ENCODE data around the gene FGG. TPM values are rescaled to one million over a fixed set of nuclear protein-coding genes. Genes with fewer than 3 reads are reported as not detected.

Gene FGG
- polyA plus RNA-seq, 3 donors = not detected

DNA sequence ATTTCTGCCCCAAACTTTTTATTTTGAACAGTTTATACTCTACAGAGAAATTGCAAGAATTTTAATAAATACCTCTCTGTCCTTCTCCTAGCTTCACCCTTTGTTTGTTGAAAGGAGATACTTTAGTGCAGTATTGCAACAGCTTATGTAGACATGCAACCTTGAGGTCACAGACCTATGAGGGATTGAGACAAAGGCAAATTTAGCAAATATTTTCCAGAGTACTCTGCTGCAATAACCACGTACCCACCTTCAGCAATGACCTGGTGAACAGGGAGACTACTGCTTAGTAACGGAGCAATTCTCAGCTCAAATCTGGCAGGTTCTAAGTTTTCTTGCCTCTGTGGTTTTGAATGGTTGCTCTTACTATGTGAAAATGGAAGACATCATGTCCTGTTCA, 35.1 kb downstream of the FGG start:
- DNase-seq = no peak
- no CpG with 5 or more reads among the region's 2 CpGs for WGBS (ENCODE audit: insufficient coverage)
- H3K79me2 ChIP-seq (ENCODE audit: insufficient read depth, low read length) = no peaks in the 10 kb centered on the region

DNA sequence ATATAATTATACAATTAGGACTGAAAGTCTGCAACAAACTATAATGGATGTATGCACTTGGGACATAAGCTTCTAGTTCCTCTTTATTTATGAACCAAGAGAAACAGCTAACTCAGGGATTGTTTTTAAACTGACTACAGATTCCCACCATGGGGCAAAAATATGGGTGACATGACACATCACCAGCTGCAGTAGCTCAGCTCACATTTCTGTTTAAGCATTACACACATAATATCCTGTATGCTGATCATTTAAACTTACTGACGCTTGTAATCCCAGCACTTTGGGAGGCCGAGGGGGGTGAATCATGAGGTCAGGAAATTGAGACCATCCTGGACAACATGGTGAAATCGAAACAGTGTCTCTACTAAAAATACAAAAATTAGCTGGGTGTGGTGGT, 38.1 kb downstream of the FGG start:
- H4K20me1 ChIP-seq (ENCODE audit: insufficient read depth, low read length) = no peaks in the 10 kb centered on the region
- no peaks in the 10 kb centered on the region for H3K27me3 ChIP-seq (ENCODE audit: control insufficient read depth in 2 of 2, insufficient read depth in 2 of 2, low read length in 2 of 2)
- 100% methylated on average over 1 of the region's 3 CpGs for WGBS (ENCODE audit: insufficient coverage)
- Mint-ChIP-seq H3K36me3 (no peaks in the 10 kb centered on the region), H3K9me3 (peaks cover 0 to 2% (median 0%) of the 10 kb centered on the region in 7 donors), H3K27me3 (ENCODE audit: low read depth in 3 of 3) (peaks cover 0 to 1% (median 0%) of the 10 kb centered on the region in 3 donors), H3K4me3 (no peak overlapping the region), H3K27ac (no peak overlapping the region), H3K4me1 (no peaks in the 10 kb centered on the region)
- intact Hi-C loops (cut with micrococcal nuclease) = no loop called here
- H3K9me3 ChIP-seq (replicated peaks in 1 of 2; ENCODE audit: control insufficient read depth in 1 of 2, insufficient read depth in 1 of 2, low read length in 2 of 2) = no peaks in the 10 kb centered on the region
- TF ChIP-seq, protein P1, sequence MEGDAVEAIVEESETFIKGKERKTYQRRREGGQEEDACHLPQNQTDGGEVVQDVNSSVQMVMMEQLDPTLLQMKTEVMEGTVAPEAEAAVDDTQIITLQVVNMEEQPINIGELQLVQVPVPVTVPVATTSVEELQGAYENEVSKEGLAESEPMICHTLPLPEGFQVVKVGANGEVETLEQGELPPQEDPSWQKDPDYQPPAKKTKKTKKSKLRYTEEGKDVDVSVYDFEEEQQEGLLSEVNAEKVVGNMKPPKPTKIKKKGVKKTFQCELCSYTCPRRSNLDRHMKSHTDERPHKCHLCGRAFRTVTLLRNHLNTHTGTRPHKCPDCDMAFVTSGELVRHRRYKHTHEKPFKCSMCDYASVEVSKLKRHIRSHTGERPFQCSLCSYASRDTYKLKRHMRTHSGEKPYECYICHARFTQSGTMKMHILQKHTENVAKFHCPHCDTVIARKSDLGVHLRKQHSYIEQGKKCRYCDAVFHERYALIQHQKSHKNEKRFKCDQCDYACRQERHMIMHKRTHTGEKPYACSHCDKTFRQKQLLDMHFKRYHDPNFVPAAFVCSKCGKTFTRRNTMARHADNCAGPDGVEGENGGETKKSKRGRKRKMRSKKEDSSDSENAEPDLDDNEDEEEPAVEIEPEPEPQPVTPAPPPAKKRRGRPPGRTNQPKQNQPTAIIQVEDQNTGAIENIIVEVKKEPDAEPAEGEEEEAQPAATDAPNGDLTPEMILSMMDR (IDR thresholded peaks at IDR 0.05) = no peak
- H3K9ac ChIP-seq (ENCODE audit: insufficient read depth, low read length, poor library complexity, severe bottlenecking) = no peak overlapping the region
- H3K4me1 ChIP-seq (ENCODE audit: control insufficient read depth in 1 of 2, insufficient read depth in 2 of 2, low read length in 2 of 2) = no peaks in the 10 kb centered on the region
- H3K4me3 ChIP-seq (replicated peaks in 1 of 3; ENCODE audit: low read depth in 2 of 3, low read length in 3 of 3) = no peak overlapping the region
- no peak overlapping the region for H3K4me2 ChIP-seq (replicated peaks; ENCODE audit: extremely low read depth, low read length, poor library complexity, severe bottlenecking)
- DNase-seq = no peak
- H3K27ac ChIP-seq (ENCODE audit: low read depth in 1 of 2, low read length in 2 of 2) = no peak overlapping the region
- no peaks in the 10 kb centered on the region for H3K79me2 ChIP-seq (ENCODE audit: insufficient read depth, low read length)
- no peak overlapping the region for H2AFZ ChIP-seq (ENCODE audit: insufficient read depth, low read depth, low read length, poor library complexity, severe bottlenecking)
- H3K36me3 ChIP-seq (replicated peaks in 1 of 2; ENCODE audit: control insufficient read depth in 1 of 2, insufficient read depth in 2 of 2, low read length in 2 of 2) = no peaks in the 10 kb centered on the region

More for the DNA sequence above, 35.1 kb downstream of the FGG start:
- Mint-ChIP-seq H3K4me3 (no peak overlapping the region), H3K36me3 (no peaks in the 10 kb centered on the region), H3K27me3 (ENCODE audit: low read depth in 3 of 3) (peaks cover 0 to 4% (median 2%) of the 10 kb centered on the region in 3 donors), H3K27ac (no peak overlapping the region), H3K9me3 (no peaks in the 10 kb centered on the region), H3K4me1 (no peaks in the 10 kb centered on the region)
- Histone ChIP-seq H3K9me3 (replicated peaks in 1 of 2; ENCODE audit: control insufficient read depth in 1 of 2, insufficient read depth in 1 of 2, low read length in 2 of 2) (no peaks in the 10 kb centered on the region), H3K9ac (ENCODE audit: insufficient read depth, low read length, poor library complexity, severe bottlenecking) (no peak overlapping the region), H3K36me3 (replicated peaks in 1 of 2; ENCODE audit: control insufficient read depth in 1 of 2, insufficient read depth in 2 of 2, low read length in 2 of 2) (no peaks in the 10 kb centered on the region), H3K4me3 (replicated peaks in 1 of 3; ENCODE audit: low read depth in 2 of 3, low read length in 3 of 3) (no peak overlapping the region), H3K27me3 (ENCODE audit: control insufficient read depth in 2 of 2, insufficient read depth in 2 of 2, low read length in 2 of 2) (no peaks in the 10 kb centered on the region), H2AFZ (ENCODE audit: insufficient read depth, low read depth, low read length, poor library complexity, severe bottlenecking) (no peak overlapping the region), H3K4me2 (replicated peaks; ENCODE audit: extremely low read depth, low read length, poor library complexity, severe bottlenecking) (no peak overlapping the region), H4K20me1 (ENCODE audit: insufficient read depth, low read length) (no peaks in the 10 kb centered on the region), H3K27ac (ENCODE audit: low read depth in 1 of 2, low read length in 2 of 2) (no peak overlapping the region), H3K4me1 (ENCODE audit: control insufficient read depth in 1 of 2, insufficient read depth in 2 of 2, low read length in 2 of 2) (no peaks in the 10 kb centered on the region)
- intact Hi-C loops (cut with micrococcal nuclease) = no loop called here
- TF ChIP-seq, protein P1 (IDR thresholded peaks at IDR 0.05) = no peak
